GM21423 (cell line): ENCODE measurements around the gene UBR1.
"Not testable (repeated sequence)": the region's sequence is repeated elsewhere in the genome, so short reads cannot be mapped to it uniquely, and the experiment has no call there.

ENCODE experiments used
- ATAC-seq: cut with Tn5 transposase; IDR thresholded peaks from one replicate; pipeline ENCODE4 v1.9.1; 2021; ENCODE audit warnings: mild to moderate bottlenecking, moderate library complexity; ENCODE audit not compliant: unreplicated experiment

UBR1 gene

DNA sequence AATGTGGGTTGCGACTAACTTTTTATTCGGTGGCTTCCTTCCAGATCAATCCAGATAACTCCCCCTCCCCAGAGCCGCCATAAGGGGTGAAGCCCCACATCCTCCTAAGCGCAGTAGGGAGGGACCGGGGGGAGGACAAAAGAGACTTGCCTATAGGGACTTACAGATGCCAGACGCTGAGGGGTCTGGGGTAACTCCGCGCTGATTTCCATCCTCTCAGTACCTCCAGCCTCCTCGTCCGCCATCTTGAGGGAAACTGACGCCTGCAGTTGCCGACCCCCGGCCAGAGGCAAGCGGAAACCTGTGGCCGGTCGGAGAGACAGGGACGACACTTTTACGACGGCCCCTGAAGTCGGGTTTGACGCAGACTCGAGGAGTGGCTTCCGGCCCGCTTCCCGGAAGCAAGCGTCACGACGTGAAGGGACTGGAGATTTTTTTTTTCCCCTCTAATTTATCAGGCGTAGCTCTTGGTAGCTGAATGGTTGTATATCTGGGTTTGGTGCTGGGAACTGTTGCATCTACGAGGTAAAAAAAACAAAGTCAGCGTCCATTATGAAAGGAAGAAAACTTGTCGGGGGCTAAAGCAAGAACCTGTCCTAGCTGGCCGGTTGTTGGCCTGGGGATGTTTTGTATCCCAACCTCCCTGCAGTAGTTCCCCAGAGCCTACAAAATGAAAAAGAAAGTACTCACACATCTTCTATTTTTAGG, at the start of gene UBR1:
TSS of gene UBR1 (minus strand) at position 261 of the 708 bp plus-strand sequence. CDS start at position 245, 16 bp downstream.
- peak; percentile 84 for ATAC-seq

DNA sequence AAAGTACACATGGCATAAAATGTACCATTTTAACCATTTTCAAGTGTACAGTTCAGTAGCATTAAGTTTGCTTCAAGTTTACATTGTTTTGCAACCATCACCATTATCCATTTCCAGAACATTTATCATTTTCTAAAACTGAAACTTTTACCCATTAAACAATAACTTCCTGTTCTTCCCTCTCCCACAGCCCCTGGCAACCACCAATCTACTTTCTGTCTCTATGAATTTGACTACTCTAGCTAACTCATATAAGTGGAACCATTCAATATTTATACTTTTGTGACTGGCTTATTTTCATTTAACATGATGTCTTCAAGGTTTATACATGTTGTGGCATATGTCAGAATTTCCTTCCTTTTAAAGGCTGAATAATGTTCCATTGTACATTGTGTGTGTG, 47.4 kb upstream of the UBR1 start:
- ATAC-seq = no peak

DNA sequence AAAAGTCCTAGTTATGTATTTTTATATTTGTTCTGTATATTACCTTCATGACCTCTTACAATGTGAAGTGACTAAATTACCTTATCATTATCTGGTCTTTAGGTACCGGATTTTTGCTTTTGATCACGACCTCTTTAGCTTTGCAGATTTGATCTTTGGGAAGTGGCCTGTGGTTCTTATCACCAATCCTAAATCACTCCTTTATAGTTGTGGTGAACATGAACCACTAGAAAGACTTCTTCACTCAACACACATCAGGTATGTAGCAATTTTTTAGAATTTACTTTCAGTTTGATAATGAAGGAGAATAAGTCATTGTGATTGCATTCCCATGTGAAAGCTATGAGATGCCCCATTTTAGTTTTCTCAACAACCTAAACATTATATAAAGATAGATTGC, 45.9 kb upstream of the UBR1 start:
- no peak for ATAC-seq

DNA sequence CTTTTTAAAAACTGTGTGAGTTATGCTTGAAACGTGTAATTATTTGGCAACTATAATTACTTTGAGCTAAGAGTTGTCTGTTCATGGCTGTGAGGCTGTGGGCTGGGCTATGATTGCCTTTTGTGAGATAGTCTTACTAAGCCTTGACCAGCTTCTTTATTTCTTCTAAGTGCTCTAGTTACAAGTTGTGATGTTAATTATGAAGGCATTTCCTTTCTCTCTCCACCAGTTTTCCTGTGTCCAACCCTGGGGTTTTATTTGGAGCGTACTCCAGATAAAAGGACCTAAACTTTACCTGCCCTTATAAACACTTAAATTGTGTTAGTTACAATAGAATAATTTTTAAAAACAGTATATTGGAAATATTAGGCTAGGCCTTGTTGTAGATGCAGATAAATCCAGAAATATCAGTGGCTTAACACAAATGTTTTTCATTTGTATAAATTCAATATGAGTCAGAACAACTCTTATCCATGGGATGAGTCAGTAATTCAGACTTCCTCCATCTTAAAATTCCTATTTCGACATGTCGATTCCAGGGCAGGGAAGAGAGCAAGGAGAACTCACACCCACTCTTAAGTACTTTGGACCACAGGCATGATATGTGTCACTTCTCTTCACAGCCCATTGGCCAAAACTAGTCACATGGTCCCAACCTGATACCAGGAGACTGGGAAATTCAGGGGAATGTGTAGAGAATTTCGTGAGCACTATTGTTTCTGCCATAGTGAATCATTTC, 44.5 kb upstream of the UBR1 start:
- ATAC-seq = no peak

DNA sequence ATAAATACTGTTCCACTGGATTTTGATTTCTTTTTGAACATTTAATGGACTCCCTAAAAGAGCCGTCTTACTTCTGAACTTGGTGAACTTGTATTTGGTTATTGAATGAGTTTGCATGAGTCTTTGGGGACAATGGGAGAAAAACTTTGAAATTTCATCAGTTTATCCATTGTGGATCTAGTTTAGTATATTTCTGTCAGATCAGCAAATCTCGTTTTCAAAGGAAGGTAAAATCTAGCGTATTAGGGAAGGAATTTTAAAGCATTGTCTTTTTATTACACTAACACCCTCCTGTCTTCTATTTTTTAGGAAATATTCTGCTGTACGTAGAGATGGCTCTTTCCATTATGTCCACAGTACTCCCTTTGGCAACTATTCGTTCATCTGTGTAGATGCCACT, 40.3 kb upstream of the UBR1 start:
- no peak for ATAC-seq

DNA sequence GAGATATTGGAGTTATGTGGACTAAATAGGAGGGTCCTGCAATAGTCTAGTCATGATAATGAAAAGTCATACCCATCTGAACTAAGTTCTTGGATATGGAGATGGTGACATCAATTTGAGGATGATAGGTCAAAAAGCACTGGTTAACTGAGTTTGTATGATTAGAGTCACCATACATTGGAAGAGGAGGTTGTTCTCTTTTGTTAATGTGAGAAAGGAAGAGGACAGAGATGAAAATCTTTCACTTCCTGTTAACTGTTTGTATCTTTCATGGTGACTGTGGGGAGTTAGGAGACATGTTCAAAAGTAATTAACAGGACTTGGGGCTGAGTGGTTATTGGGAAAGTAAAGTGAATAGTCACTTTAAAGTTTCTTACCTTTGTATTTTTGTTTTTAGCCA, 38.7 kb upstream of the UBR1 start:
- no peak for ATAC-seq

DNA sequence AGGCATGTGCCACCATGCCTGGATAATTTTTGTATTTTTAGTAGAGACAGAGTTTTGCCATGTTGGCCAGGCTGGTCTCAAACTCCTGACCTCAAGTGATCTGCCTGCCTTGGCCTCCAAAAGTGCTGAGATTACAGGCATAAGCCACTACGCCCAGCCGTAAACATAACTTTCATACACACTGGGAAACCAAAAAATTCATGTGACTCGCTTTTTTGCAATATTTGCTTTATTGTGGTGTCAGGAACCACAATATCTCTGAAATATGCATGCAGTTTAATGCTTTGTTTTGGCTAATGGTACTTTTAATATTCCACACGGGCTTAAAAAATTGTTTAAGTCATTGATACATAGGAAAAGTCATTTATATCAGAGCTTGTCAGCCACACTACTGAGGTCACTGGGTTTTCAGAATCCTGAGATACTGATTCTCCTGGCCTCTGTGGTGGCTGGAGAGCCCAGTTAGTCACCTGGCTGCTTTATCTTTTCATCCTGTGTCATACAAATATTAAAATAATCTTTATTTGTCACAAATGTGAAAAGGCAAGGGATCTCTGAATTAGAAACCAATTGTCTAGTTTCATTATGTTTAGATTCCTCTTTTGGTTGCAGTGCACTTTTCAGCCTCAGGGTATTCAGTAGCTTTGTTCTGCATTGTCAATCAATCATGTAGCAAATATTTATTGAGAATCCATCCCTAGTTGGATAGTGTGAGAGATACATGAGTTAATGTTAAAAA, 37.5 kb upstream of the UBR1 start:
- ATAC-seq = no peak

DNA sequence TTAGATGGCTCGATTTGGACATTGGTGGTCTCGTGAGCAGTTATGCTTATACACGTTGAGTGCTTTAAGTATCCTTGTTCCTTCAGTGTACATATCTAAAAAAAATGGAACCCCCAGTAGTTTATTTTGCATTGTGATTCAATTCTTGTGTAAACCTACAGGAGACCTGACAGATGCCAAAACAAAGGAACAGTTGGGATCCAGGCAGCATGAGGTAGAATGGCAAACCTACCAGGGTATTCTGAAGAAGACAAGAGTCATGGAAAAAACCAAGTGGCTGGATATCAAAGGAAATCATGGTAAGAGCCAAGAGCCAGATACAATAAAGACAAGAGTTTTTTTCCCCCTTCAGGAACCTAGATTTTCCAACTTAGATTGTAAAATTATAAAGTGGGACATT, 29.5 kb upstream of the UBR1 start:
- no peak for ATAC-seq

DNA sequence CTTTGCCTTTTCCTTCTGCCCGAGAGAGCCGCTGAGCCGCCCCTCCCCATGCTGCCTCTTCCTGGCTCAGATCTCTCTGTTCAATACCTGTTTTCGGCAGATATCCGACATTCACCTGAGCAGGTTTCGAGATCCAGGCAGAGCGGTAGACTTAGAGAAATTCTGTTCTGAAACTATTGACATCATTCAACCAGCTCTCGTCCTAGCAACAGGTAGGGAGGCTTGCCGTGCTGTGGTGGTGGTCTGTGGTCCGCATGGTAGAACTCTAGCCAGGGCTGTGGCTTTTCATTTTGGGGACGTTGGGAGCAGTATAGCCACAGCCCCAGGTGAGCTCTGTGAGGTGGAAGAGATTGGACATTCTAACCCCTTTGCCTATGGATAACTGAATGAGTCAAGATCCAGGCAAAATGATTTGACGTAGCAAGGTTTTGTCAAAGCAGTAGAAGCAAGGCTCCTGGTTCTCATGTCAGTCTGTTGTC, 28.4 kb upstream of the UBR1 start:
- peak; percentile 3 for ATAC-seq

DNA sequence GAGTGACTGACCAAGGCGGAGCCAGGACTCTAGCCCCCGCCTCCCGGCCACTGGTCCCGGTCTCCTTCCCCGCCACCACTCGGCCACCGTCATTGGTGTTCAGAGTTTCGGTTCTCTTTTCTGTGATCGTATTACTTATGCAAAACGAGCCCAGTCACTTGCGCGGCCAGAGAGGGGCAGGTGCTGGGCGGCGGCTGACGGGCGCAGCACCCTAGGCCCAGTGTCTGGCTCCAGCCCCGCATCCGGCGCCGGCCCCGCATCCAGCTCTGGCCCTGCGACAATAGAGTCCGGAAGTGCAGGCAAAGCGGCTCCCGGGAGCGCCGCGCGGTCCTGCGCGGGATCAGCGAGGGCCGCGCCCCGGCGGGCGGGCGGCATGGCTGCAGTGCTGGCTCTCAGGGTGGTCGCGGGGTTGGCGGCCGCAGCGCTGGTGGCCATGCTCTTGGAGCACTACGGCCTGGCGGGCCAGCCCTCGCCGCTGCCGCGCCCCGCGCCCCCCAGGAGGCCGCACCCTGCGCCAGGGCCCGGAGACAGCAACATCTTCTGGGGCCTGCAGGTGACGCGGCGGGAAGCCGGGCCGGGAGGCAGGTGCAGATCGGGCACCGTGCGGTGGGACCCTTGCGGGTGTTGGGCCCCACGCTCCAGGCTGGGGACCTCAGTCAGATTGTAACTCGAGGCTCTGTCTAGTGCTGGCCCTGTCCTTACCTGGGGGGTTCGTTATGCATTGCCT, 27.8 kb upstream of the UBR1 start, which contains the start of gene TMEM62:
TSS of gene TMEM62 (plus strand) at position 157 of the 727 bp plus-strand sequence. CDS start at position 374, 217 bp downstream.
- ATAC-seq = peak; percentile 92

DNA sequence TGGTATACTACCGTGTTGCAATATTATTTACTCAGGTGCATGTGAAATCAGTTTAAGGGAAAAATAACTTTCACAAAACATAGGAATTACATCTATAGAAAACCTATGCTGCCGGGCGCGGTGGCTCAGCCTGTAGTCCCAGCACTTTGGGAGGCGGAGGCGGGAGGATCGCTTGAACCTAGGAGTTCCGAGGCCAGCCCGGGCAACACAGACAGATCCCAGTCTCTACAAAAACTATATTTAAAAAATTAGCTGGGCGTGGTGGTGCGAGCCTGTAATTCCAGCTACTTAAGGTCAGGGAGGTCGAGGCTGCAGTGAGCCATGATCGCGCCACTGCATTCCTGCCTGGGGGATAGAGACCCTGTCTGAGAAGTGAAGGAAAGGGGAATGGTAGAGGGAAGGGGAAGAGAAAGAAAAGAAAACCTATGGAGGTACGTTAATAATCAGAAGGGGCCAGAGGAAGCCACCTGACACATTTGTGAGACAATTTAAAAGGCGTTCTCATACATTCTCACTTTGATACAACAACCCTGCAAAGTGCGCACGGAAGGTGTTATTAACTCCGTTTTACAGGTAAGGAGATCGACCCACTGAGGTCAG, 27.1 kb upstream of the UBR1 start:
- ATAC-seq = no peak

DNA sequence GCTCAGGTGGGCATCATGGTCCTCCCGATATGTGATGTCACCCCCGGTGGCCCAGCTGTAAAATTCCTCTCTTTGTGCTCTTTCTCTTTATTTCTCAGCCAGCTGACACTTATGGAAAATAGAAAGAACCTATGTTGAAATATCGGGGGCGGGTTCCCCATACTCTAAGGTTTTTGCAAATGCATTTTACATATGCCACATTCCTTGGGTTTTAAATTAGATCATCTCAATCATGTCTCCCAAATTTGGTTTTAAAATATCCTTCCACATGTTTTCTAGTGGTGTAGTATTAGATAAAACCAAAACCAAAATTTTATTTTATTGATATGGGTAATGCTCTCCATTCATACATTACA, 23.1 kb upstream of the UBR1 start:
- ATAC-seq = no peak

DNA sequence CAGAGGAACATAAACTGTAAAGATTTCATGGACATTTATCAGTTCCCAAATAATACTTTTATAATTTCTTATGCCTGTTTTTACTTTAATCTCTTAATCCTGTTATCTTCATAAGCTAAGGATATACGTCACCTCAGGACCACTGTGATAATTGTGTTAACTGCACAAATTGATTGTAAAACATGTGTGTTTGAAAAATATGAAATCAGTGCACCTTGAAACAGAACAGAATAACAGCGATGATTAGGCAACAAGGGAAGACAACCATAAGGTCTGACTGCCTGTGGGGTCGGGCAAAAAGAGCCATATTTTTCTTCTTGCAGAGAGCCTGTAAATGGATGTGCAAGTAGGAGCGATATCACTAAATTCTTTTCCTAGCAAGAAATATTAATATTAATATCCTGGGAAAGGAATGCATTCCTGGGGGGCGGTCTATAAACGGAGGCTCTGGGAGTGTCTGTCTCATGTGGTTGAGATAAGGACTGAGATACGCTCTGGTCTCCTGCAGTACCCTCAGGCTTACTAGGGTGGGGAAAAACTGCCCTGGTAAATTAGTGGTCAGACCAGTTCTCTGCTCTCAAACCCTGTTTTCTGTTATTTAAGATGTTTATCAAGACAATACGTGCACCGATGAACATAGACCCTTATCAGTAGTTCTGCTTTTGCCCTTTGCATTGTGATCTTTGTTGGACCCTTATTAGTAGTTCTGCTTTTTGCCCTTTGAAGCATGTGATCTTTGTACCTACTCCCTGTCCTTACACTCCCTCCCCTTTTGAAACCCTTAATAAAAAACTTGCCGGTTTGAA, 22.5 kb upstream of the UBR1 start:
- not testable (repeated sequence) for ATAC-seq

DNA sequence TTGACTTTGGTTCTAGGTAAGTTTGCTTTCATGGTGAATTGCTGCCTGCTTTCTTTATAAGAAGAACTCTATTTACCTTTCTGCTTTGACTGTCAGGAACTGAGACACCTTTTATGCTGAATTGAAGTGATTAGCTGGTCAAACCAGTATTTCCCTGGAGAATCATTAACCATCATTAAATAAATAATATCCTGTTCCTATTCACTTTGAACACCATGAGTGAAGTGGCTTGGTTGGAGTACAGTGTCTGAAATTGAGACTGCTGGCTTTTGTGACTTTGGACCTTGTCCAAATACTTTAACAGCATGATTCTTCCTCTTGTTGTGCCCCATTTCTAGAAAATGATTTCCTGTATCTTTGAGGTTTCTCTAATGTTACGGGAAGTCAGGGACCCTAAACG, 21.9 kb upstream of the UBR1 start:
- no peak for ATAC-seq

DNA sequence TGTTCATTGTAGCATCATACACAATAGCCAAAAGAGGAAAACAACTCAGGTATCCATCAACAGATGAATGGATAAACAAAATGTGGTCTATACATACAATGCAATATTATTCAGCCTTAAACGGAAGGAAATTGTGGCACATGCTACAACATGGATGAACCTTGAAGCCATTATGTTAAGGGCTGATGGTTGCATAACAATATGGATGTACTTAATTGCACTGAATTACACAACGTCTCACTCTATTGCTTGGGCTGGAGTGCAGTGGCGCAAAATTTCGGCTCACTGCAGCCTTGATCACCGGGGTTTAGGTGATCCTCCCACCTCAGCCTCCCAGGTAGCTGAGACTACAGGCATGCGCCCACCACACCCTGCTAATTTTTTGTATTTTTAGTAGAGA, 20.5 kb upstream of the UBR1 start:
- ATAC-seq = no peak

DNA sequence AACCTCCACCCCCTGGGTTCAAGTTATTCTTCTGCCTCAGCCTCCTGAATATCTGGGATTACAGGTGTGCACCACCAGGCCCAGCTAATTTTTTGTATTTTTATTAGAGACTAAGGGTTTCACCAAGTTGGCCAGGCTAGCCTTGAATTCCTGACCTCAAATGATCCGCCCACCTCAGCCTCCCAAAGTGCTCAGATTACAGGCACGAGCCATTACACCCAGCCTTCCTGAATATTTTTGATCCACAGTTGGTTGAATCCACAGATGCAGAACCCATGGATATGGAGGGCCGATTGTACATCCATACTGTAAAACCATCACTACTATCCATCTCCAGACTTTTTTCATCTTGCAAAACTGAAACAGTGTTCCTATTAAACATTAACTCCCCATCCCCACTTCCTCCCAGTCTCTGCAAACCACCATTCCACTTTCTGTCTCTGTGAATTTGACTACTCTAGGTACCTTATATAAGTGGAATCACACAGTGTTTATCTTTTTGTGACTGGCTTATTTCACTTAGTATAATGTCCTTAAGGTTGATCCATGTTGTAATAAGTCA, 19.3 kb upstream of the UBR1 start:
- ATAC-seq = no peak

DNA sequence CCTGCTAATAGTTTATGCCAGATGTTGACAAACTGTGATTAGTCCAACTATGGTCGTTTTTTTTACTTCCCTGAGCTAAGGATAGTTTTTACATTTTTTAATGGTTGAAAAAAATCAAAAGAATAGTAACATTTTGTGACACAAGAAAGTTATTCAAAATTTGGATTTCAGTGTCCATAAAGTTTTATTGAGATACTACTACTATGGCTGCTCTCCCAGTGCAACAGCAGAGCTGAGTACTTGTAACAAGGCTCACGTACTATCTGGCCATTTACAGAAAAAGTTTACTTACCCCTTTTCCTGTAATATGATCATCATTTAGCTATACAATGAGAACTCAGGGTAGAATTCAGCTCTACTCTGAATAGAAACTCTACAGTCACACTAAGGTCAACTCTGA, 16.0 kb upstream of the UBR1 start:
- no peak for ATAC-seq

DNA sequence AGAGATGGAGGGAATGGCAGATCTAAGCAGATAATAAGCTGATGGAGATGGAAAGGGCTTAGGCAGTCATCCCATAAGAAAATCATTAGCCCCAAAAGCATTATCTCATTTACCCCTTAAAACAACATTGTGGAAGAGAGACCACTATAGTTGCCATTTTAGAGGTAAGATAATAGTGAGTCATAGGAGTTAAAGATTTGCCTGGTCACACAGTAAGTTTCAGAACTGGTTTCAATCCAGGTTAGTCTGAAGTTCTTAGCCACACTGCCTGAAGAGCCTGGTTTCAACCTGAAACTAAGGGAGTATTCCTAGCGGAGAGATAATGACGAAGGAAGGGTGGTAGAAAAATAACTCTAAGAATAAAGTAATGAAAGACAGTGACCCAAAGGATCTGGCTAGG, 13.0 kb upstream of the UBR1 start:
- peak; percentile 54 for ATAC-seq

DNA sequence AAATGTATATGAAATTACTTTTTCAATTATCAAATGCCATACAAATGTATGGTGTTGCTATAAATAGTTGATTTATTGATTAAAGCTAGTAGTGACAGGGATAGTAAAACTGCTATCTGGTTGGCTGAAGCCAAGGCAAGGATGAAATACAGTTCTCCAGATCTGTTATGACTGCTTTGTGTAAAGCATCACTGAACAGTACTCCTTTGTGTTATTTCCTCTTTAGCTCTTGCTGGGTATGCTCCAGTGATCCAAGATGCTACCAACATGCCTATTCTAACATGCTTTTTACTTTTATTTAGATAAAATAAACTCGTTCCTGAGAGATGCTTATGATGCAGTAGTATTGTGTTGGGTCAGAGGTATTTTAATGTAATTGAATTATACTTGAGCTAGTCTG, 12.4 kb upstream of the UBR1 start:
- ATAC-seq = no peak
